Head of caudate nucleus (tissue), 42 donors: Measurements from ENCODE around the gene AGBL4.
"Not testable (repeated sequence)": the region's sequence is repeated elsewhere in the genome, so short reads cannot be mapped to it uniquely, and the experiment has no call there.

ENCODE experiments used
- DNase-seq, 42 donors: peaks; one replicate each; pipeline versions ENCODE4 v3.0.0 to v3.0.0-alpha.2; 2020 to 2021; ENCODE audit warnings: mixed read lengths in 7 of 42
- intact Hi-C: fragments of 100-400 bp; cut with DNase I; formaldehyde crosslinking; loops from one replicate; pipeline ENCODE4 v1.15.0; 2022

AGBL4 gene

GRCh38 chr1:49333906-49334305 lies 689.8 kb downstream of the AGBL4 start:
- intact Hi-C loops = no loop called here

GRCh38 chr1:49331066-49331852 lies 692.5 kb downstream of the AGBL4 start:
- DNase-seq = no peak

More at GRCh38 chr1:49333906-49334305, 689.8 kb downstream of the AGBL4 start:
- no peak for DNase-seq

GRCh38 chr1:49323925-49324540 lies 699.7 kb downstream of the AGBL4 start:
- DNase-seq = peak in 14 of 42 donors; percentile 4 to 61 (median 25)
- intact Hi-C loops = no loop called here

More at GRCh38 chr1:49331066-49331852, 692.5 kb downstream of the AGBL4 start:
- intact Hi-C loops = no loop called here

- intact Hi-C loops, DNase-seq: not testable (repeated sequence)
Measured at GRCh38 chr1:49320493-49320892, 703.3 kb downstream of the AGBL4 start.

GRCh38 chr1:49319426-49319963 lies 704.3 kb downstream of the AGBL4 start:
- intact Hi-C loops = no loop called here

GRCh38 chr1:49318218-49318617 lies 705.5 kb downstream of the AGBL4 start:
- DNase-seq = no peak
- intact Hi-C loops = no loop called here

More at GRCh38 chr1:49319426-49319963, 704.3 kb downstream of the AGBL4 start:
- no peak for DNase-seq

GRCh38 chr1:49307457-49307856 lies 716.3 kb downstream of the AGBL4 start:
- intact Hi-C loops = no loop called here
- no peak for DNase-seq

- no peak for DNase-seq
- intact Hi-C loops = no loop called here
Measured at GRCh38 chr1:49306507-49307070, 717.2 kb downstream of the AGBL4 start.

GRCh38 chr1:49302400-49302799 lies 721.4 kb downstream of the AGBL4 start:
- DNase-seq, intact Hi-C loops: not testable (repeated sequence)

GRCh38 chr1:49298304-49298703 lies 725.5 kb downstream of the AGBL4 start:
- intact Hi-C loops = no loop called here
- DNase-seq = peak in 15 of 42 donors; percentile 1 to 64 (median 17)

- peak in 41 of 42 donors; percentile 1 to 79 (median 42) for DNase-seq
Measured at GRCh38 chr1:49297783-49298182, 726.0 kb downstream of the AGBL4 start.

GRCh38 chr1:49294539-49294938 lies 729.2 kb downstream of the AGBL4 start:
- intact Hi-C loops = no loop called here
- peak in 31 of 42 donors; percentile 5 to 80 (median 44) for DNase-seq

More at GRCh38 chr1:49297783-49298182, 726.0 kb downstream of the AGBL4 start:
- intact Hi-C loops = no loop called here

- peak in 1 of 42 donors; percentile 1 for DNase-seq
- intact Hi-C loops = no loop called here
Measured at GRCh38 chr1:49293016-49293415, 730.7 kb downstream of the AGBL4 start.

GRCh38 chr1:49257211-49258049 lies 766.3 kb downstream of the AGBL4 start:
- DNase-seq = peak in 1 of 42 donors; percentile 11
- intact Hi-C loops = not testable (repeated sequence)

GRCh38 chr1:49252917-49253316 lies 770.8 kb downstream of the AGBL4 start:
- no peak for DNase-seq
- intact Hi-C loops = no loop called here

- intact Hi-C loops = no loop called here
- no peak for DNase-seq
Measured at GRCh38 chr1:49251019-49251784, 772.6 kb downstream of the AGBL4 start.

- intact Hi-C loops = no loop called here
- DNase-seq = no peak
Measured at GRCh38 chr1:49240709-49241221, 783.0 kb downstream of the AGBL4 start.

- intact Hi-C loops = no loop called here
- DNase-seq = no peak
Measured at GRCh38 chr1:49234988-49235387, 788.8 kb downstream of the AGBL4 start.
